K562 (cell line): ENCODE measurements around the gene ATMIN. TPM values are rescaled to one million over a fixed set of nuclear protein-coding genes. Genes with fewer than 3 reads are reported as not detected.

Experiments used
- CTBP1 ChIP-seq: fragments of 450-650 bp; IDR thresholded peaks from 2 replicates; pipeline ENCODE4 v1.6.1; 2016; ENCODE audit warnings: borderline replicate concordance
- DPF2 ChIP-seq: fragments of 450-650 bp; IDR thresholded peaks from 2 replicates; pipeline ENCODE4 v1.6.1; 2016
- ETS2 ChIP-seq: IDR thresholded peaks from 2 replicates; pipeline ENCODE4 v1.6.1; 2016; ENCODE audit warnings: borderline replicate concordance, missing genetic modification characterization, mild to moderate bottlenecking, moderate library complexity, missing compliant biosample characterization; ENCODE audit not compliant: poor library complexity, severe bottlenecking
- HES1 ChIP-seq: fragments of 450-650 bp; IDR thresholded peaks from 2 replicates; pipeline ENCODE4 v1.6.1; 2016; ENCODE audit warnings: low read depth, mild to moderate bottlenecking, moderate library complexity
- HIVEP1 ChIP-seq: fragments of 250-450 bp; sonication (Bioruptor Pico); IDR thresholded peaks from 2 replicates; pipeline ENCODE4 v1.4.0; 2020; ENCODE audit warnings: mild to moderate bottlenecking
- HMBOX1 ChIP-seq: sonication (generic); IDR thresholded peaks from 2 replicates; pipeline ENCODE4 v1.6.1; 2016
- MTF1 ChIP-seq: fragments of 250-450 bp; sonication (Bioruptor Pico); IDR thresholded peaks from 2 replicates; pipeline ENCODE4 v1.9.0; 2021; ENCODE audit warnings: moderate library complexity, mild to moderate bottlenecking, inconsistent platforms, borderline replicate concordance
- NFYB ChIP-seq: IDR thresholded peaks from 2 replicates; pipeline ENCODE4 v1.6.1; 2011; ENCODE audit warnings: mild to moderate bottlenecking, moderate library complexity; ENCODE audit not compliant: insufficient read length; ENCODE audit errors: extremely low read depth
- NR4A1 ChIP-seq, 2 experiments: fragments of 250-450 bp in 1 of 2; fragments of 450-650 bp in 1 of 2; sonication (Bioruptor Pico) in 1 of 2; IDR thresholded peaks; 2 replicates each; pipeline versions ENCODE4 v1.4.0 to v1.6.1; 2016 to 2020; ENCODE audit warnings: mild to moderate bottlenecking in 2 of 2, missing compliant biosample characterization in 1 of 2, missing genetic modification characterization in 1 of 2, moderate library complexity in 1 of 2
- SMAD1 ChIP-seq: fragments of 150-350 bp; IDR thresholded peaks from 2 replicates; pipeline ENCODE4 v1.6.1; 2014; ENCODE audit warnings: low read length, low read depth; ENCODE audit not compliant: partially characterized antibody
- STAT5A ChIP-seq: IDR thresholded peaks from 2 replicates; pipeline ENCODE4 v1.6.1; 2012; ENCODE audit warnings: low read length, inconsistent platforms, borderline replicate concordance
- TAF1 ChIP-seq: IDR thresholded peaks from 2 replicates; pipeline ENCODE4 v1.6.1; 2011; ENCODE audit warnings: mild to moderate bottlenecking, low read length, moderate library complexity; ENCODE audit not compliant: insufficient read depth, control insufficient read depth, severe bottlenecking; ENCODE audit errors: extremely low read depth
- ZFX ChIP-seq: sonication (generic); formaldehyde crosslinking; IDR thresholded peaks from 2 replicates; pipeline ENCODE4 v1.8.0; 2022; ENCODE audit warnings: mild to moderate bottlenecking, missing genetic modification reagents, moderate library complexity
- ZNF174 ChIP-seq: fragments of 250-450 bp; sonication (Bioruptor Pico); IDR thresholded peaks from 2 replicates; pipeline ENCODE4 v1.4.0; 2020; ENCODE audit warnings: mild to moderate bottlenecking
- ZNF282 ChIP-seq: sonication (generic); formaldehyde crosslinking; IDR thresholded peaks from 2 replicates; pipeline ENCODE4 v1.8.1; 2023; ENCODE audit warnings: missing genetic modification reagents
- ZNF407 ChIP-seq: fragments of 450-650 bp; IDR thresholded peaks from 2 replicates; pipeline ENCODE4 v1.6.1; 2016; ENCODE audit warnings: low read depth
- ZNF589 ChIP-seq: fragments of 200-800 bp; sonication (Bioruptor generic); IDR thresholded peaks from 2 replicates; pipeline ENCODE4 v1.6.1; 2016; ENCODE audit warnings: low read depth, missing genetic modification characterization, missing compliant biosample characterization
- polyA plus RNA-seq, 8 experiments: library from polyadenylated mRNA; depleted of rRNA in 4 of 8; stranded (reverse) in 5 of 8; unstranded in 3 of 8; fragments of >200 nt; fragmentation: Nextera tagmentation in 2 of 8; fragmentation: Illumina TruSeq in 1 of 8; extraction: Ambion mirVana in 2 of 8; extraction: Trizol in 1 of 8; gene quantifications; 2 replicates each; pipeline versions ENCODE4 v1.2.1 to v1.2.3, GENCODE V29; 2011 to 2014; ENCODE audit warnings: inconsistent platforms in 1 of 8, missing spikeins in 1 of 8
- total RNA-seq, 7 experiments: library from RNA; depleted of rRNA in 6 of 7; stranded (reverse); fragments of >200 nt in 6 of 7; fragmentation: Illumina TruSeq in 2 of 7; extraction: Trizol in 2 of 7; gene quantifications; 2 replicates each; pipeline versions ENCODE4 v1.2.1 to v1.2.3, GENCODE V29; 2011 to 2021; ENCODE audit warnings: low replicate concordance in 1 of 7

ATMIN gene
- total and polyA plus RNA-seq, 9 of the 15 experiments (the other 6 are each of a cell fraction or from before 2014, with no cell fraction given) = 6.7 to 40.9 (median 23.4) TPM

- peak; percentile 76 for TF ChIP-seq NFYB
- no peak for TF ChIP-seq ZNF282 (CRISPR knock-in tag)
- no peak for TF ChIP-seq ZNF174 (CRISPR knock-in tag)
- TF ChIP-seq ZFX = 0 out of 2 replicates have a peak, but pooled peaks have one; percentile 2
- no peak for TF ChIP-seq SMAD1
- TF ChIP-seq MTF1 (CRISPR knock-in tag) = no peak
- TF ChIP-seq STAT5A = no peak
- no peak for TF ChIP-seq HMBOX1
- no peak for TF ChIP-seq HIVEP1
- TF ChIP-seq ZNF407 = no peak
- TF ChIP-seq CTBP1 = peak; percentile 95
- no peak for TF ChIP-seq HES1
- no peak for TF ChIP-seq NR4A1 (CRISPR knock-in tag; IDR thresholded peaks at IDR 0.05)
- peak; percentile 80 for TF ChIP-seq NR4A1 (tag; IDR thresholded peaks at IDR 0.05)
- no peak for TF ChIP-seq ETS2 (tag)
- peak; percentile 53 for TF ChIP-seq TAF1
- no peak for TF ChIP-seq ZNF589 (CRISPR knock-in tag)
- no peak for TF ChIP-seq DPF2
These were observed 60.5 kb downstream of the ATMIN start, which contains the start of gene GCSH (continued) for GRCh38 chr16:81095953-81096714.
